Mucosa of descending colon (tissue), 3 donors: Measurements from ENCODE around the gene TM2D3. TPM values are rescaled to one million over a fixed set of nuclear protein-coding genes. Genes with fewer than 3 reads are reported as not detected.

Experiments used
- ATAC-seq: fragments of 200-7000 bp; cut with Tn5 transposase; one replicate; pipeline ENCODE4 v1.9.1; 2020; ENCODE audit warnings: mild to moderate bottlenecking, moderate library complexity
- DNase-seq, 3 donors: peaks; one replicate each; pipeline ENCODE4 v3.0.0-alpha.2; 2020
- H3K36me3 ChIP-seq: fragments of 200-600 bp; one replicate; pipeline ENCODE4 v1.8.0; 2021; ENCODE audit warnings: low read depth, mild to moderate bottlenecking
- H3K4me1 ChIP-seq: fragments of 200-600 bp; one replicate; pipeline ENCODE4 v1.8.0; 2021; ENCODE audit warnings: low read depth, mild to moderate bottlenecking
- H3K4me3 ChIP-seq: fragments of 200-600 bp; one replicate; pipeline ENCODE4 v1.8.0; 2021; ENCODE audit warnings: mild to moderate bottlenecking
- H3K9me3 ChIP-seq: fragments of 200-600 bp; one replicate; pipeline ENCODE4 v1.8.0; 2021; ENCODE audit warnings: mild to moderate bottlenecking
- CTCF ChIP-seq: fragments of 200-600 bp; IDR thresholded peaks from one replicate; pipeline ENCODE4 v1.8.0; 2022; ENCODE audit warnings: antibody characterized with exemption, mild to moderate bottlenecking
- intact Hi-C, 2 donors: fragments of 100-400 bp; cut with DNase I in 1 of 2; cut with micrococcal nuclease in 1 of 2; formaldehyde crosslinking; loops; one replicate each; pipeline versions ENCODE4 v1.11.0 to v1.11.1; 2022; cut with DNase I, micrococcal nuclease
- long read RNA-seq, 2 donors: library from polyadenylated mRNA; unstranded; transcript quantifications; one replicate each; pipeline ENCODE4 v2.0.0, GENCODE V29; 2019 to 2021
- total RNA-seq, 3 donors: library from RNA; stranded (reverse); fragmentation: NEBNext Ultra II Directional in 2 of 3; extraction: Animal tissue kit (Norgen Biotek cat#: 25700) in 2 of 3; gene quantifications; one replicate each; pipeline versions ENCODE4 v1.2.1 to v1.2.4, GENCODE V29; 2021 to 2023
- donor health status: DM: no; HTN: no; CAD: no; lungs with moderate emphysema.
- donor health status: DM: no; HTN: no; CAD: no.
- donor health status: DM: no; HTN: yes; CAD: no.

Gene TM2D3
- 10 to 100 TPM; 30.9 to 54.0 (median 35.8) TPM for total RNA-seq
- long read RNA-seq, donor 1, transcript TM2D3-202 (5 exons, 1,329 nt): major isoform, 26 of 42 reads
- long read RNA-seq, donor 1, transcript TM2D3-201 (6 exons, 1,381 nt): minor isoform, 5 of 42 reads
- long read RNA-seq, donor 1, partial matches to known transcripts: 1 of 42 reads
- long read RNA-seq, donor 1, other reads (novel, unspliced or antisense): 2 of 42 reads
- long read RNA-seq, donor 2, transcript TM2D3-202 (5 exons, 1,329 nt): major isoform, 12 of 23 reads
- long read RNA-seq, donor 2, transcript TM2D3-201 (6 exons, 1,381 nt): minor isoform, 5 of 23 reads
- long read RNA-seq, donor 2, partial matches to known transcripts: 0 of 23 reads
- long read RNA-seq, donor 2, other reads (novel, unspliced or antisense): 2 of 23 reads

GRCh38 chr15:101652098-101652785 lies at the start of gene TM2D3:
TM2D3 (minus strand) TSS chr15:101652381; CDS start chr15:101652361, 20 bp downstream.
- Histone ChIP-seq H3K36me3 (no peaks in the 10 kb centered on the region), H3K4me1 (peaks cover 22% of the 10 kb centered on the region), H3K4me3 (peak within 1 kb of the TSS; percentile 69), H3K9me3 (no peaks in the 10 kb centered on the region)
- intact Hi-C loops: no loop called here
- DNase-seq (peak; percentile 96 to 97 (median 97)), ATAC-seq (peak; percentile 98)
- peak; percentile 94 for TF ChIP-seq CTCF

GRCh38 chr15:101698314-101698713 lies 46.1 kb upstream of the TM2D3 start:
- no peak for TF ChIP-seq CTCF
- peaks cover 3% of the 10 kb centered on the region for H3K36me3 ChIP-seq
- no peaks in the 10 kb centered on the region for H3K4me1 ChIP-seq
- ATAC-seq (no peak), DNase-seq (no peak)
- no peaks in the 10 kb centered on the region for H3K9me3 ChIP-seq
- no peak overlapping the region for H3K4me3 ChIP-seq
- intact Hi-C loops: no loop called here

GRCh38 chr15:101697488-101697887 lies 45.3 kb upstream of the TM2D3 start:
- no peak for DNase-seq
- Histone ChIP-seq H3K9me3 (no peaks in the 10 kb centered on the region), H3K4me3 (no peak overlapping the region), H3K4me1 (no peaks in the 10 kb centered on the region), H3K36me3 (peaks cover 3% of the 10 kb centered on the region)
- no peak for TF ChIP-seq CTCF
- ATAC-seq: no peak
- intact Hi-C loops: no loop called here

GRCh38 chr15:101696829-101697228 lies 44.6 kb upstream of the TM2D3 start:
- Histone ChIP-seq H3K4me1 (no peaks in the 10 kb centered on the region), H3K9me3 (no peaks in the 10 kb centered on the region), H3K36me3 (peaks cover 3% of the 10 kb centered on the region), H3K4me3 (no peak overlapping the region)
- intact Hi-C loops: no loop called here
- no peak for TF ChIP-seq CTCF
- DNase-seq: no peak
- no peak for ATAC-seq

- intact Hi-C loops: no loop called here
- no peak for ATAC-seq
- no peak for DNase-seq
- no peaks in the 10 kb centered on the region for H3K4me1 ChIP-seq
- no peaks in the 10 kb centered on the region for H3K36me3 ChIP-seq
- H3K4me3 ChIP-seq: no peak overlapping the region
- H3K9me3 ChIP-seq: no peaks in the 10 kb centered on the region
- no peak for TF ChIP-seq CTCF
Observed at GRCh38 chr15:101694261-101694660, 42.1 kb upstream of the TM2D3 start.
